Left lung (tissue), 10 donors: ENCODE data around the gene SLC24A3. TPM values are rescaled to one million over a fixed set of nuclear protein-coding genes. Genes with fewer than 3 reads are reported as not detected.

Source experiments
- ATAC-seq: fragments of 200-7000 bp; cut with Tn5 transposase; one replicate; pipeline ENCODE4 v1.9.1; 2020; ENCODE audit warnings: moderate library complexity
- DNase-seq, 4 donors: peaks; one replicate each; pipeline ENCODE4 v3.0.0-alpha.2; 2013 to 2020
- H3K27ac ChIP-seq, 2 donors: fragments of 200-600 bp; sonication (generic) in 1 of 2; one replicate each; pipeline versions ENCODE4 v1.5.0 to v1.8.0; 2020 to 2021
- H3K27me3 ChIP-seq, 2 donors: fragments of 200-600 bp; sonication (generic) in 1 of 2; one replicate each; pipeline versions ENCODE4 v1.5.0 to v1.8.0; 2020 to 2021
- H3K36me3 ChIP-seq, 2 donors: fragments of 200-600 bp; sonication (generic) in 1 of 2; one replicate each; pipeline versions ENCODE4 v1.5.0 to v1.8.0; 2020 to 2021
- H3K4me1 ChIP-seq, 2 donors: fragments of 200-600 bp; one replicate each; pipeline ENCODE4 v1.8.0; 2021
- H3K4me3 ChIP-seq, 2 donors: fragments of 200-600 bp; sonication (generic) in 1 of 2; one replicate each; pipeline versions ENCODE4 v1.5.0 to v1.8.0; 2020 to 2021; ENCODE audit warnings: mild to moderate bottlenecking in 1 of 2
- H3K9me3 ChIP-seq, 2 donors: fragments of 200-600 bp; sonication (generic) in 1 of 2; one replicate each; pipeline versions ENCODE4 v1.5.0 to v1.8.0; 2020 to 2021
- intact Hi-C, 2 donors: fragments of 100-400 bp; cut with DNase I; formaldehyde crosslinking; loops; one replicate each; pipeline versions ENCODE4 v1.11.2 to v1.14.2; 2022
- polyA plus RNA-seq, 6 donors: library from polyadenylated mRNA; unstranded; fragments of 120-200 nt; gene quantifications; one replicate each; pipeline ENCODE4 v1.2.1, GENCODE V29; 2013; ENCODE audit not compliant: insufficient read length in 6 of 6
- total RNA-seq, 2 donors: library from RNA; stranded (reverse); fragmentation: NEBNext Ultra II Directional; extraction: Animal tissue kit (Norgen Biotek cat#: 25700); gene quantifications; one replicate each; pipeline ENCODE4 v1.2.1, GENCODE V29; 2021
- TF ChIP-seq, protein P1 (sequence below), 2 donors: fragments of 200-600 bp; sonication (generic) in 1 of 2; IDR thresholded peaks; one replicate each; pipeline versions ENCODE4 v1.5.0 to v1.8.0; 2021; ENCODE audit warnings: antibody characterized with exemption in 2 of 2
- donor health status: DM: no; HTN: yes; CAD: no.
- donor health status: DM: no; HTN: no; CAD: no.

SLC24A3 gene
- total and polyA plus RNA-seq, 8 donors, result 4.4 to 8.7 (median 6.6) TPM

DNA sequence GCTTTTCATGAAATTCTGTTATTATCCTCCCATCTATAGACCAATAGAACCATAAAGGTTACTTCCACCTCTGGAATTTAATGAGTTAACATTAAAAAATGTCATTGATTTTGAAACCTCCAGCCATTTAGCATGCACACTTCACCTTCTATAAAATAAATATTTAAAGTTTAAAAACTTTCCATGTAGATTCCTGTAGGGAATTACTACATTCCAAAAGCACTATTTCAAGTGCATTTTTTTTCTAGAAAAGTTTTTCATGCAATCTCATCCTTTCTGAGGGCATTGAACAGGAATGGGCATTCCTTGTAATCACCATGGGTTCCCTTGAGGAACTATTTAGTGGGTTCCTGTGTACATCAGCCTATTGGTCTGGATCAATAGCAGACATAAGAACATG, 291.8 kb downstream of the SLC24A3 start:
- no peak for ATAC-seq
- TF ChIP-seq, protein P1, sequence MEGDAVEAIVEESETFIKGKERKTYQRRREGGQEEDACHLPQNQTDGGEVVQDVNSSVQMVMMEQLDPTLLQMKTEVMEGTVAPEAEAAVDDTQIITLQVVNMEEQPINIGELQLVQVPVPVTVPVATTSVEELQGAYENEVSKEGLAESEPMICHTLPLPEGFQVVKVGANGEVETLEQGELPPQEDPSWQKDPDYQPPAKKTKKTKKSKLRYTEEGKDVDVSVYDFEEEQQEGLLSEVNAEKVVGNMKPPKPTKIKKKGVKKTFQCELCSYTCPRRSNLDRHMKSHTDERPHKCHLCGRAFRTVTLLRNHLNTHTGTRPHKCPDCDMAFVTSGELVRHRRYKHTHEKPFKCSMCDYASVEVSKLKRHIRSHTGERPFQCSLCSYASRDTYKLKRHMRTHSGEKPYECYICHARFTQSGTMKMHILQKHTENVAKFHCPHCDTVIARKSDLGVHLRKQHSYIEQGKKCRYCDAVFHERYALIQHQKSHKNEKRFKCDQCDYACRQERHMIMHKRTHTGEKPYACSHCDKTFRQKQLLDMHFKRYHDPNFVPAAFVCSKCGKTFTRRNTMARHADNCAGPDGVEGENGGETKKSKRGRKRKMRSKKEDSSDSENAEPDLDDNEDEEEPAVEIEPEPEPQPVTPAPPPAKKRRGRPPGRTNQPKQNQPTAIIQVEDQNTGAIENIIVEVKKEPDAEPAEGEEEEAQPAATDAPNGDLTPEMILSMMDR (IDR thresholded peaks at IDR 0.05), result no peak
- DNase-seq, result no peak
- H3K9me3 ChIP-seq, result no peaks in the 10 kb centered on the region
- H3K4me1 ChIP-seq, result no peaks in the 10 kb centered on the region
- intact Hi-C loops, result no loop called here
- no peak overlapping the region for H3K4me3 ChIP-seq
- H3K36me3 ChIP-seq, result no peaks in the 10 kb centered on the region
- no peaks in the 10 kb centered on the region for H3K27me3 ChIP-seq
- H3K27ac ChIP-seq, result no peak overlapping the region

DNA sequence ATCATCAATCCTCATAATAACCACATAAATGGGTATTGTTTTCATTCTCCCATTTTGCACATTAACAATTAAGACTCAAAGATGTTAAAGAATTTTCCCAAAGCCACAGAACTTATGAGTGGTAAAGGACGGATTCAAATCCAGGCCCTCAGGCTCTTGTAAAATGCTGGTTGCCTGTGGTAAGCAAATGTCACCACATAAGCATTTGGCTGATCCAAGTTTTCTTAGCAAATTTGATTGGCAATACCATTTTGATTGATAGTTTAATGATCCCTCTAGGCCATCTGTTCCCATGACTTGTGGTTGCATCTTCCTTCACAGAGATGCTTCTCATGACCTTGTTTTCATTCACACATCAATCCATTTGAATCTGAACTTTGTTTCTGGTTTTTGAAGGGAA, 293.6 kb downstream of the SLC24A3 start:
- no peaks in the 10 kb centered on the region for H3K36me3 ChIP-seq
- intact Hi-C loops, result no loop called here
- H3K27ac ChIP-seq, result no peak overlapping the region
- H3K4me1 ChIP-seq, result no peaks in the 10 kb centered on the region
- DNase-seq (no peak), ATAC-seq (no peak)
- H3K4me3 ChIP-seq, result no peak overlapping the region
- H3K9me3 ChIP-seq, result no peaks in the 10 kb centered on the region
- TF ChIP-seq, protein P1 (IDR thresholded peaks at IDR 0.05), result no peak
- H3K27me3 ChIP-seq, result no peaks in the 10 kb centered on the region

DNA sequence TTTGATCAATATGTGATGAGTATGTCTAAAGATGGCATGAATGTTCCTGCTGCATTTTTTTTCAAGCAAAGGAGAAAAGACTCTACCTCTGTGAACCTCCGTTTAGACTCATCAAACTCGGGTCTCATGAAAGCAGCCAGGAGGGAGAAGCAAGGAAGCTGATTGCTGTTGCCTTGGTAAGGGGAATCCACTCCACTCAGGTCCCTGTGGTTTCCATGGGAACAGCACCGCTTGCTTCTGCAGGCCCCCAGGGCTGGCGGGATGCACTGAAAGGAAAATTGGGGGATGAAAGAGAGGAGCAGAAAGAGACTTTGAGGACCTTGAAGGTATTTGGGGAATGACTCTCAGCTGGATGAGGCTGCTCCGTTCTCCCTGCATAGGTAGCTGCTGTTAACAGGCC, 296.0 kb downstream of the SLC24A3 start:
- DNase-seq (no peak), ATAC-seq (no peak)
- H3K9me3 ChIP-seq, result no peaks in the 10 kb centered on the region
- no peaks in the 10 kb centered on the region for H3K36me3 ChIP-seq
- H3K27me3 ChIP-seq, result no peaks in the 10 kb centered on the region
- H3K4me3 ChIP-seq, result no peak overlapping the region
- H3K4me1 ChIP-seq, result no peaks in the 10 kb centered on the region
- TF ChIP-seq, protein P1 (IDR thresholded peaks at IDR 0.05), result no peak
- no peak overlapping the region for H3K27ac ChIP-seq
- intact Hi-C loops, result no loop called here

DNA sequence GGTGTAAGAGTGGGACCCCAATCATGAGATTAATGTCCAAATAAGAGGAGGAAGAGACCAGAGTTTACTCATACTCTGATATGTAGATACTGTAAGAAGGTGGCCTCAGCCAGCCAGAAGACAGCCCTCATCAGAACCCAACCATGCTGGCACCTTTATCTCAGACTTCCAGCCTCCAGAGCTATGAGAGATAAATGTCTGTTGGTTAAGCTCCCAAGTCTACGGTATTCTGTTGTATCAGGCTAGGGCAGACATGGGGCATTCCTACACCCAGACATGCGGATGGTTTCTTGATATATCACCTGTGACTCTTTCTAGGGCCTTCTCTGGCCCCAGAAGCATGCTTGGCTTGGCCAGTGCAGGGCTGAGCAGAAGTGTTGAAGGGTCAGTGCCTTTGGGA, 298.2 kb downstream of the SLC24A3 start:
- Histone ChIP-seq H3K4me3 (no peak overlapping the region), H3K4me1 (no peaks in the 10 kb centered on the region), H3K36me3 (no peaks in the 10 kb centered on the region), H3K9me3 (no peaks in the 10 kb centered on the region), H3K27ac (no peak overlapping the region), H3K27me3 (no peaks in the 10 kb centered on the region)
- DNase-seq (no peak), ATAC-seq (no peak)
- TF ChIP-seq, protein P1 (IDR thresholded peaks at IDR 0.05), result no peak
- intact Hi-C loops, result no loop called here

DNA sequence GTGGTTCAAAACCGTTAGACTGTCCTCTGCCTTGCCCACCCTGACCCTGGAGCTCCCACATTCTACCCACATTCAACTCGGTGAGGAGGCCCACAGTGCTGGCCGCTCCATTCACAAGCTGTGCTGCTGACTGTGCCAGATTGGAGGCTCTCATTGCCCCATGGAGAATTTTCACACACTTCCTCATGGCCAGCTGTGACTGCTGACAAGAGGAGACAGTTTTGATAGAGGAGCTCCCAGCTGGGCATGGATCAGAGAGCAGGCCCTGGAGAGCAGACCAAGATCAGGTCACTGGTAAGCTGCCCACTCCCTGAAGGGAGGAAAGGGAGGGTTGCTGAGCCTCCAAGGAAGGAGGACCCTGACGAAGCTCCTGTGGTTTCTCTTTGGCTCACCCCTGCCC, 299.5 kb downstream of the SLC24A3 start:
- Histone ChIP-seq H3K27ac (no peak overlapping the region), H3K4me3 (no peak overlapping the region), H3K9me3 (no peaks in the 10 kb centered on the region), H3K4me1 (no peaks in the 10 kb centered on the region), H3K36me3 (no peaks in the 10 kb centered on the region), H3K27me3 (no peaks in the 10 kb centered on the region)
- intact Hi-C loops, result no loop called here
- ATAC-seq, result no peak
- TF ChIP-seq, protein P1 (IDR thresholded peaks at IDR 0.05), result no peak
- no peak for DNase-seq
